K562 (cell line): ENCODE measurements around the gene PLCB3. TPM values are rescaled to one million over a fixed set of nuclear protein-coding genes. Genes with fewer than 3 reads are reported as not detected.

Experiments used
- BRF1 ChIP-seq: IDR thresholded peaks from 3 replicates; pipeline ENCODE4 v1.6.1; 2011; ENCODE audit warnings: borderline replicate concordance, mild to moderate bottlenecking; ENCODE audit not compliant: insufficient read length; ENCODE audit errors: extremely low read depth
- CGGBP1 ChIP-seq: fragments of 250-450 bp; sonication (Bioruptor Pico); IDR thresholded peaks from 2 replicates; pipeline ENCODE4 v1.9.0; 2021; ENCODE audit warnings: mild to moderate bottlenecking
- HDAC8 ChIP-seq: fragments of 450-650 bp; IDR thresholded peaks from 2 replicates; pipeline ENCODE4 v1.6.1; 2016; ENCODE audit warnings: mild to moderate bottlenecking, missing genetic modification characterization, moderate library complexity, missing compliant biosample characterization
- MCM5 ChIP-seq: fragments of 450-650 bp; IDR thresholded peaks from 2 replicates; pipeline ENCODE4 v1.6.1; 2016; ENCODE audit warnings: low read depth
- MGA ChIP-seq: fragments of 450-650 bp; IDR thresholded peaks from 2 replicates; pipeline ENCODE4 v1.6.1; 2016; ENCODE audit warnings: mild to moderate bottlenecking, moderate library complexity
- NELFE ChIP-seq: IDR thresholded peaks from 2 replicates; pipeline ENCODE4 v1.6.1; 2011; ENCODE audit warnings: mild to moderate bottlenecking; ENCODE audit not compliant: insufficient read depth, insufficient read length
- NR1H2 ChIP-seq: sonication (generic); formaldehyde crosslinking; IDR thresholded peaks from 2 replicates; pipeline ENCODE4 v1.4.0; 2020; ENCODE audit warnings: mild to moderate bottlenecking, missing genetic modification reagents
- RBM15 ChIP-seq: fragments of 200-400 bp; formaldehyde crosslinking; IDR thresholded peaks from 2 replicates; pipeline ENCODE4 v1.6.1; 2018; ENCODE audit warnings: mild to moderate bottlenecking, low read length, moderate library complexity; ENCODE audit not compliant: insufficient read depth
- SMAD3 ChIP-seq: fragments of 450-650 bp; formaldehyde crosslinking; conservative IDR thresholded peaks from 2 replicates; pipeline ENCODE4 v1.4.0; 2020; ENCODE audit warnings: mild to moderate bottlenecking
- TEAD2 ChIP-seq: fragments of 450-650 bp; IDR thresholded peaks from 2 replicates; pipeline ENCODE4 v1.6.1; 2016; ENCODE audit warnings: missing genetic modification characterization, control low read depth, missing compliant biosample characterization
- USF2 ChIP-seq: sonication (generic); formaldehyde crosslinking; IDR thresholded peaks from 2 replicates; pipeline ENCODE4 v1.5.0; 2020; ENCODE audit warnings: missing genetic modification reagents
- ZBTB26 ChIP-seq: fragments of 450-650 bp; formaldehyde crosslinking; IDR thresholded peaks from 2 replicates; pipeline ENCODE4 v1.4.0; 2022; ENCODE audit warnings: missing genetic modification characterization
- ZNF121 ChIP-seq: sonication (generic); formaldehyde crosslinking; conservative IDR thresholded peaks from 2 replicates; pipeline ENCODE4 v1.8.0; 2022; ENCODE audit warnings: missing genetic modification reagents
- ZNF175 ChIP-seq: fragments of 200-800 bp; sonication (Bioruptor generic); IDR thresholded peaks from 2 replicates; pipeline ENCODE4 v1.6.1; 2016; ENCODE audit warnings: low read depth, mild to moderate bottlenecking, missing genetic modification characterization, missing compliant biosample characterization
- ZNF41 ChIP-seq: fragments of 250-450 bp; sonication (Bioruptor Pico); conservative IDR thresholded peaks from 2 replicates; pipeline ENCODE4 v1.4.0; 2020; ENCODE audit warnings: mild to moderate bottlenecking
- ZNF696 ChIP-seq: fragments of 250-450 bp; sonication (Bioruptor Pico); conservative IDR thresholded peaks from 2 replicates; pipeline ENCODE4 v1.4.0; 2020; ENCODE audit warnings: mild to moderate bottlenecking, moderate library complexity
- polyA plus RNA-seq, 8 experiments: library from polyadenylated mRNA; depleted of rRNA in 4 of 8; stranded (reverse) in 5 of 8; unstranded in 3 of 8; fragments of >200 nt; fragmentation: Nextera tagmentation in 2 of 8; fragmentation: Illumina TruSeq in 1 of 8; extraction: Ambion mirVana in 2 of 8; extraction: Trizol in 1 of 8; gene quantifications; 2 replicates each; pipeline versions ENCODE4 v1.2.1 to v1.2.3, GENCODE V29; 2011 to 2014; ENCODE audit warnings: inconsistent platforms in 1 of 8, missing spikeins in 1 of 8
- total RNA-seq, 7 experiments: library from RNA; depleted of rRNA in 6 of 7; stranded (reverse); fragments of >200 nt in 6 of 7; fragmentation: Illumina TruSeq in 2 of 7; extraction: Trizol in 2 of 7; gene quantifications; 2 replicates each; pipeline versions ENCODE4 v1.2.1 to v1.2.3, GENCODE V29; 2011 to 2021; ENCODE audit warnings: low replicate concordance in 1 of 7

PLCB3 gene
- total and polyA plus RNA-seq, 9 of the 15 experiments (the other 6 are each of a cell fraction or from before 2014, with no cell fraction given) = 0.31 to 44.8 (median 14.6) TPM

GRCh38 chr11:64204464-64204989 is 46.8 kb upstream of the PLCB3 start (continued):
- TF ChIP-seq ZBTB26 (CRISPR knock-in tag) (no peak), ZNF175 (no peak), HDAC8 (tag) (no peak), ZNF41 (CRISPR knock-in tag) (no peak), MGA (no peak), CGGBP1 (CRISPR knock-in tag) (no peak), RBM15 (no peak), SMAD3 (CRISPR knock-in tag) (no peak), BRF1 (no peak), ZNF121 (CRISPR knock-in tag) (no peak), ZNF696 (no peak), MCM5 (no peak), TEAD2 (tag) (no peak), NELFE (no peak), USF2 (CRISPR knock-in tag) (no peak), NR1H2 (CRISPR knock-in tag) (no peak)
